ENCODE measurements around the gene ISLR. TPM values are rescaled to one million over a fixed set of nuclear protein-coding genes. Genes with fewer than 3 reads are reported as not detected.

ISLR gene
- total and polyA plus RNA-seq, 2 of the 4 experiments (the other 2 are of a cell fraction), result under 0.01 to 0.79 TPM

GRCh38 chr15:74222240-74223119, 49.0 kb downstream of the ISLR start (continued):
- TF ChIP-seq MAZ (IDR thresholded peaks at IDR 0.05; ENCODE audit: borderline replicate concordance, low read depth, low read length), result no peak

GRCh38 chr15:74225928-74226327, 52.4 kb downstream of the ISLR start:
- in situ Hi-C loops (cut with MboI; ENCODE audit: low sequenced_read_pairs) (no loop called here), intact Hi-C loops (cut with micrococcal nuclease) (no loop called here), dilution Hi-C loops (cut with HindIII; ENCODE audit: low sequenced_read_pairs, unreplicated experiment) (no loop called here)
- Histone ChIP-seq H3K9me3 (ENCODE audit: control insufficient read depth, insufficient read depth, low read length) (no peaks in the 10 kb centered on the region), H3K18ac (ENCODE audit: low read depth, low read length) (no peak overlapping the region), H3K56ac (ENCODE audit: extremely low read depth, insufficient read depth, low read length) (no peak overlapping the region), H3K9ac (ENCODE audit: low read depth, low read length) (no peak overlapping the region), H3K9me1 (ENCODE audit: insufficient read depth, low read length) (no peaks in the 10 kb centered on the region), H2BK120ac (ENCODE audit: low read depth, low read length) (no peak overlapping the region), H3K4ac (ENCODE audit: low read depth, low read length) (no peak overlapping the region), H3K36me3 (ENCODE audit: control insufficient read depth, insufficient read depth, low read length) (no peaks in the 10 kb centered on the region), H4K5ac (ENCODE audit: low read depth, low read length) (no peak overlapping the region), H3K4me2 (ENCODE audit: low read depth, low read length) (no peak overlapping the region), H2AFZ (replicated peaks; ENCODE audit: low read length, poor library complexity) (no peak overlapping the region), H2BK5ac (ENCODE audit: low read depth, low read length, poor library complexity, severe bottlenecking) (no peak overlapping the region), H3K4me3 (ENCODE audit: insufficient read depth, low read depth, low read length) (no peak overlapping the region), H2AK5ac (ENCODE audit: low read depth, low read length) (no peak overlapping the region), H3K27ac (ENCODE audit: insufficient read depth, low read length) (no peak overlapping the region), H3K23ac (ENCODE audit: low read depth, low read length) (no peak overlapping the region), H3K27me3 (ENCODE audit: control insufficient read depth, insufficient read depth, low read length) (peaks cover 64% of the 10 kb centered on the region), H3K14ac (replicated peaks; ENCODE audit: low read depth, low read length) (no peak overlapping the region), H2AK9ac (replicated peaks; ENCODE audit: low read depth, low read length, poor library complexity) (no peak overlapping the region), H2BK20ac (ENCODE audit: low read depth, low read length) (no peak overlapping the region), H3K79me1 (ENCODE audit: low read depth in 1 of 2, low read length in 2 of 2) (no peaks in the 10 kb centered on the region), H4K8ac (ENCODE audit: low read depth in 2 of 2, low read length in 2 of 2) (no peak overlapping the region), H3K4me1 (ENCODE audit: control insufficient read depth, insufficient read depth, low read length) (no peaks in the 10 kb centered on the region), H4K91ac (ENCODE audit: insufficient read depth, low read depth, low read length) (no peak overlapping the region), H4K20me1 (ENCODE audit: insufficient read depth, low read length) (0 out of 2 replicates have a peak, but pooled peaks cover 3% of the 10 kb centered on the region), H2BK15ac (ENCODE audit: low read depth, low read length) (no peak overlapping the region)
- DNase-seq, result no peak
- BruUV-seq (replicated peaks), result no TSS peak
- ChIA-PET POLR2A (ENCODE audit: unreplicated experiment) (no interaction called here), CTCF (interaction anchor here (1.7 kb wide), 1 partner anchor 11 kb away, joined by 3 read pairs; no protein-coding TSS in a partner anchor)
- ATAC-seq (ENCODE audit: low read depth), result no peak
- WGBS, 2 experiments (ENCODE audit: extremely low coverage in 2 of 2, insufficient read length in 1 of 2), result no CpG with 5 or more reads among the region's 5 CpGs
- TF ChIP-seq USF2 (IDR thresholded peaks at IDR 0.05; ENCODE audit: low read depth, low read length), result no peak
- TF ChIP-seq RAD21 (IDR thresholded peaks at IDR 0.05; ENCODE audit: low read length), result no peak
- no peak for TF ChIP-seq NFE2L2 (IDR thresholded peaks at IDR 0.05; ENCODE audit: low read depth, low read length)
- no peak for TF ChIP-seq RCOR1 (IDR thresholded peaks at IDR 0.05; ENCODE audit: insufficient replicate concordance, low read length)
- no peak for TF ChIP-seq POLR2A (IDR thresholded peaks at IDR 0.05; ENCODE audit: low read depth, low read length)
- TF ChIP-seq RFX5 (IDR thresholded peaks at IDR 0.05; ENCODE audit: low read depth, low read length), result no peak
- no peak for TF ChIP-seq FOS (IDR thresholded peaks at IDR 0.05; ENCODE audit: low read depth, low read length)
- no peak for TF ChIP-seq MXI1 (IDR thresholded peaks at IDR 0.05; ENCODE audit: borderline replicate concordance, low read depth, low read length)
- TF ChIP-seq BHLHE40 (IDR thresholded peaks at IDR 0.05; ENCODE audit: low read depth, low read length), result no peak
- TF ChIP-seq CEBPB (IDR thresholded peaks at IDR 0.05; ENCODE audit: low read depth, low read length), result no peak
- no peak for TF ChIP-seq MAZ (IDR thresholded peaks at IDR 0.05; ENCODE audit: borderline replicate concordance, low read depth, low read length)
- no peak for TF ChIP-seq ELK1 (IDR thresholded peaks at IDR 0.05; ENCODE audit: borderline replicate concordance, low read depth, low read length)
- no peak for TF ChIP-seq SMC3 (IDR thresholded peaks at IDR 0.05; ENCODE audit: low read depth, low read length)
